NT2/D1 (cell line): ENCODE results near the gene ANKRD31.

ENCODE experiments used
- YY1 ChIP-seq: IDR thresholded peaks from 2 replicates; pipeline ENCODE4 v1.6.1; 2011; ENCODE audit not compliant: insufficient read length, insufficient read depth
- ZNF274 ChIP-seq: IDR thresholded peaks from 2 replicates; pipeline ENCODE4 v1.6.1; 2011; ENCODE audit warnings: mild to moderate bottlenecking, low read depth, low read length

GRCh38 chr5:75242067-75242466, 5.4 kb upstream of the ANKRD31 start:
- TF ChIP-seq ZNF274 (no peak), YY1 (no peak)
